ENCODE data around the gene HOXB9. TPM values are rescaled to one million over a fixed set of nuclear protein-coding genes. Genes with fewer than 3 reads are reported as not detected.

Gene HOXB9
- total and polyA plus RNA-seq, 9 of the 15 experiments (the other 6 are each of a cell fraction or from before 2014, with no cell fraction given) = 3.1 to 196 (median 77.6) TPM

DNA sequence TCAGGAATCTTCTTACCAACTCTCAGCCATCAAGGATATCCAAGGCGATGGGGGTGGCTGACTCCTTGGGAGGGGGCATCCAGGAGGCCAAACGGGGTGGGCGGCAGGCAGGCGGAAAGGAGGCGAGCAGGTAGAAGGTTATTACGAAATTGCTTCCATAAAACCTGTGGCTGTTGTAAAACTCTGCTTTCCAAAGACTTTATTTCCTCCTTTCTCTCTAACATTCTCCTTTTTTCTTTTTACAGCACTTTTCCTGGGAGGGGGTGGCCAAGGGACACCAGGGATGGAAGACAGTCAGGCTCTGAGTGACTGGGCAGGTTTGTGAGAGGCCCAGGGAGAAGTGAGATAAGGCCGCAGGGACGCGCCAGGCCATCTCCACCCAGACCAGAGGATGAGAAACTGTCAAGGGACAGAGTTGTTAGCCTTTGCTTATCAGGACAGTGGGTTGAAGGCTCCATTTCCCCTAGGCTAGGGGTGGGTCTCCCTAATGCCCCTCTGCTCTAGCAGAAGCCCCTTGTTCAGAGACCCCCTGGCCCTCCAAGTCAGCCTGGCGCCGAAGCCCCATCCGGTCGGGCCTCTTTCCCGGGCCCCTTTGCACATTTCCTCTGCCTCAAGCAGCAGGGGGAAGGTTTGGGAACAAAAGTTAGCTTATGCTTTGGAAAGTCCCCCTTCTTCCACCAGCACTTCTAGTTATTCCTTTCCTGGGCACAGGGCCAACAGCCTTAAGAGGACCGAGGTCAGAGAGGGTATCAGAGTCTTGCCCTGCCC, 5.0 kb upstream of the HOXB9 start (continued):
- TF ChIP-seq, protein P1, sequence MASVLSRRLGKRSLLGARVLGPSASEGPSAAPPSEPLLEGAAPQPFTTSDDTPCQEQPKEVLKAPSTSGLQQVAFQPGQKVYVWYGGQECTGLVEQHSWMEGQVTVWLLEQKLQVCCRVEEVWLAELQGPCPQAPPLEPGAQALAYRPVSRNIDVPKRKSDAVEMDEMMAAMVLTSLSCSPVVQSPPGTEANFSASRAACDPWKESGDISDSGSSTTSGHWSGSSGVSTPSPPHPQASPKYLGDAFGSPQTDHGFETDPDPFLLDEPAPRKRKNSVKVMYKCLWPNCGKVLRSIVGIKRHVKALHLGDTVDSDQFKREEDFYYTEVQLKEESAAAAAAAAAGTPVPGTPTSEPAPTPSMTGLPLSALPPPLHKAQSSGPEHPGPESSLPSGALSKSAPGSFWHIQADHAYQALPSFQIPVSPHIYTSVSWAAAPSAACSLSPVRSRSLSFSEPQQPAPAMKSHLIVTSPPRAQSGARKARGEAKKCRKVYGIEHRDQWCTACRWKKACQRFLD (CRISPR knock-in tag; IDR thresholded peaks at IDR 0.05) = peak; percentile 60; the same call in 1 of the 2 replicates
- TF ChIP-seq MYNN (IDR thresholded peaks at IDR 0.05) = peak; percentile 42
- TF ChIP-seq MYNN (CRISPR knock-in tag; IDR thresholded peaks at IDR 0.05) = no peak
- TF ChIP-seq LARP7 (IDR thresholded peaks at IDR 0.05) = no peak
- TF ChIP-seq HMGN3 (IDR thresholded peaks at IDR 0.05; ENCODE audit: borderline replicate concordance, extremely low read depth, insufficient read length, low read depth, low read length) = peak; percentile 56
- TF ChIP-seq NR2C2 (CRISPR knock-in tag; IDR thresholded peaks at IDR 0.05) = no peak
- TF ChIP-seq NR2C2 (tag; IDR thresholded peaks at IDR 0.05) = no peak; the same call in 1 of the 2 replicates
- TF ChIP-seq ZEB2 (IDR thresholded peaks at IDR 0.05) = peak; percentile 79; the same call in 1 of the 2 replicates
- TF ChIP-seq NFE2 (IDR thresholded peaks at IDR 0.05; ENCODE audit: low read depth) = peak; percentile 98
- TF ChIP-seq KDM1A (IDR thresholded peaks at IDR 0.05) = peak; percentile 46 to 48; a peak in 2 of 4 replicates
- no peak for TF ChIP-seq CREBBP (IDR thresholded peaks at IDR 0.05; ENCODE audit: low read depth, low read length)
- TF ChIP-seq MTA2 (IDR thresholded peaks at IDR 0.05; ENCODE audit: low read depth) = peak; percentile 46
- TF ChIP-seq, protein P2, sequence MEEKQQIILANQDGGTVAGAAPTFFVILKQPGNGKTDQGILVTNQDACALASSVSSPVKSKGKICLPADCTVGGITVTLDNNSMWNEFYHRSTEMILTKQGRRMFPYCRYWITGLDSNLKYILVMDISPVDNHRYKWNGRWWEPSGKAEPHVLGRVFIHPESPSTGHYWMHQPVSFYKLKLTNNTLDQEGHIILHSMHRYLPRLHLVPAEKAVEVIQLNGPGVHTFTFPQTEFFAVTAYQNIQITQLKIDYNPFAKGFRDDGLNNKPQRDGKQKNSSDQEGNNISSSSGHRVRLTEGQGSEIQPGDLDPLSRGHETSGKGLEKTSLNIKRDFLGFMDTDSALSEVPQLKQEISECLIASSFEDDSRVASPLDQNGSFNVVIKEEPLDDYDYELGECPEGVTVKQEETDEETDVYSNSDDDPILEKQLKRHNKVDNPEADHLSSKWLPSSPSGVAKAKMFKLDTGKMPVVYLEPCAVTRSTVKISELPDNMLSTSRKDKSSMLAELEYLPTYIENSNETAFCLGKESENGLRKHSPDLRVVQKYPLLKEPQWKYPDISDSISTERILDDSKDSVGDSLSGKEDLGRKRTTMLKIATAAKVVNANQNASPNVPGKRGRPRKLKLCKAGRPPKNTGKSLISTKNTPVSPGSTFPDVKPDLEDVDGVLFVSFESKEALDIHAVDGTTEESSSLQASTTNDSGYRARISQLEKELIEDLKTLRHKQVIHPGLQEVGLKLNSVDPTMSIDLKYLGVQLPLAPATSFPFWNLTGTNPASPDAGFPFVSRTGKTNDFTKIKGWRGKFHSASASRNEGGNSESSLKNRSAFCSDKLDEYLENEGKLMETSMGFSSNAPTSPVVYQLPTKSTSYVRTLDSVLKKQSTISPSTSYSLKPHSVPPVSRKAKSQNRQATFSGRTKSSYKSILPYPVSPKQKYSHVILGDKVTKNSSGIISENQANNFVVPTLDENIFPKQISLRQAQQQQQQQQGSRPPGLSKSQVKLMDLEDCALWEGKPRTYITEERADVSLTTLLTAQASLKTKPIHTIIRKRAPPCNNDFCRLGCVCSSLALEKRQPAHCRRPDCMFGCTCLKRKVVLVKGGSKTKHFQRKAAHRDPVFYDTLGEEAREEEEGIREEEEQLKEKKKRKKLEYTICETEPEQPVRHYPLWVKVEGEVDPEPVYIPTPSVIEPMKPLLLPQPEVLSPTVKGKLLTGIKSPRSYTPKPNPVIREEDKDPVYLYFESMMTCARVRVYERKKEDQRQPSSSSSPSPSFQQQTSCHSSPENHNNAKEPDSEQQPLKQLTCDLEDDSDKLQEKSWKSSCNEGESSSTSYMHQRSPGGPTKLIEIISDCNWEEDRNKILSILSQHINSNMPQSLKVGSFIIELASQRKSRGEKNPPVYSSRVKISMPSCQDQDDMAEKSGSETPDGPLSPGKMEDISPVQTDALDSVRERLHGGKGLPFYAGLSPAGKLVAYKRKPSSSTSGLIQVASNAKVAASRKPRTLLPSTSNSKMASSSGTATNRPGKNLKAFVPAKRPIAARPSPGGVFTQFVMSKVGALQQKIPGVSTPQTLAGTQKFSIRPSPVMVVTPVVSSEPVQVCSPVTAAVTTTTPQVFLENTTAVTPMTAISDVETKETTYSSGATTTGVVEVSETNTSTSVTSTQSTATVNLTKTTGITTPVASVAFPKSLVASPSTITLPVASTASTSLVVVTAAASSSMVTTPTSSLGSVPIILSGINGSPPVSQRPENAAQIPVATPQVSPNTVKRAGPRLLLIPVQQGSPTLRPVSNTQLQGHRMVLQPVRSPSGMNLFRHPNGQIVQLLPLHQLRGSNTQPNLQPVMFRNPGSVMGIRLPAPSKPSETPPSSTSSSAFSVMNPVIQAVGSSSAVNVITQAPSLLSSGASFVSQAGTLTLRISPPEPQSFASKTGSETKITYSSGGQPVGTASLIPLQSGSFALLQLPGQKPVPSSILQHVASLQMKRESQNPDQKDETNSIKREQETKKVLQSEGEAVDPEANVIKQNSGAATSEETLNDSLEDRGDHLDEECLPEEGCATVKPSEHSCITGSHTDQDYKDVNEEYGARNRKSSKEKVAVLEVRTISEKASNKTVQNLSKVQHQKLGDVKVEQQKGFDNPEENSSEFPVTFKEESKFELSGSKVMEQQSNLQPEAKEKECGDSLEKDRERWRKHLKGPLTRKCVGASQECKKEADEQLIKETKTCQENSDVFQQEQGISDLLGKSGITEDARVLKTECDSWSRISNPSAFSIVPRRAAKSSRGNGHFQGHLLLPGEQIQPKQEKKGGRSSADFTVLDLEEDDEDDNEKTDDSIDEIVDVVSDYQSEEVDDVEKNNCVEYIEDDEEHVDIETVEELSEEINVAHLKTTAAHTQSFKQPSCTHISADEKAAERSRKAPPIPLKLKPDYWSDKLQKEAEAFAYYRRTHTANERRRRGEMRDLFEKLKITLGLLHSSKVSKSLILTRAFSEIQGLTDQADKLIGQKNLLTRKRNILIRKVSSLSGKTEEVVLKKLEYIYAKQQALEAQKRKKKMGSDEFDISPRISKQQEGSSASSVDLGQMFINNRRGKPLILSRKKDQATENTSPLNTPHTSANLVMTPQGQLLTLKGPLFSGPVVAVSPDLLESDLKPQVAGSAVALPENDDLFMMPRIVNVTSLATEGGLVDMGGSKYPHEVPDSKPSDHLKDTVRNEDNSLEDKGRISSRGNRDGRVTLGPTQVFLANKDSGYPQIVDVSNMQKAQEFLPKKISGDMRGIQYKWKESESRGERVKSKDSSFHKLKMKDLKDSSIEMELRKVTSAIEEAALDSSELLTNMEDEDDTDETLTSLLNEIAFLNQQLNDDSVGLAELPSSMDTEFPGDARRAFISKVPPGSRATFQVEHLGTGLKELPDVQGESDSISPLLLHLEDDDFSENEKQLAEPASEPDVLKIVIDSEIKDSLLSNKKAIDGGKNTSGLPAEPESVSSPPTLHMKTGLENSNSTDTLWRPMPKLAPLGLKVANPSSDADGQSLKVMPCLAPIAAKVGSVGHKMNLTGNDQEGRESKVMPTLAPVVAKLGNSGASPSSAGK (IDR thresholded peaks at IDR 0.05) = peak; percentile 21; the same call in 1 of the 2 replicates
- peak; percentile 97 for TF ChIP-seq MECOM (CRISPR knock-in tag; IDR thresholded peaks at IDR 0.05)

Measured in K562 (cell line).